WERI-Rb-1 (cell line): ENCODE measurements around the gene TRIM59.

Experiments used
- DNase-seq: peaks from one replicate; pipeline ENCODE4 v3.0.0-alpha.2; 2020
- H3K27ac ChIP-seq: fragments of 250-450 bp; sonication (Bioruptor Pico); 2 replicates; pipeline ENCODE4 v1.5.1; 2020; ENCODE audit warnings: mild to moderate bottlenecking, moderate library complexity
- H3K27me3 ChIP-seq: fragments of 250-450 bp; sonication (Bioruptor Pico); 2 replicates; pipeline ENCODE4 v1.5.1; 2021; ENCODE audit warnings: mild to moderate bottlenecking, low read depth, moderate library complexity; ENCODE audit not compliant: insufficient read depth, severe bottlenecking
- H3K36me3 ChIP-seq: fragments of 250-450 bp; sonication (Bioruptor Pico); 2 replicates; pipeline ENCODE4 v1.5.1; 2020; ENCODE audit warnings: mild to moderate bottlenecking, moderate library complexity
- H3K4me3 ChIP-seq: 2 replicates; pipeline ENCODE4 v1.5.1; 2011; ENCODE audit warnings: low read depth, mild to moderate bottlenecking, control low read depth, low read length
- H3K9me3 ChIP-seq: fragments of 250-450 bp; sonication (Bioruptor Pico); 2 replicates; pipeline ENCODE4 v1.5.1; 2021; ENCODE audit warnings: mild to moderate bottlenecking, moderate library complexity; ENCODE audit not compliant: severe bottlenecking
- TF ChIP-seq, protein P1 (sequence below): IDR thresholded peaks from 2 replicates; pipeline ENCODE4 v1.5.1; 2011; ENCODE audit warnings: low read depth, mild to moderate bottlenecking, control low read depth, inconsistent platforms, low read length

TRIM59 gene

DNA sequence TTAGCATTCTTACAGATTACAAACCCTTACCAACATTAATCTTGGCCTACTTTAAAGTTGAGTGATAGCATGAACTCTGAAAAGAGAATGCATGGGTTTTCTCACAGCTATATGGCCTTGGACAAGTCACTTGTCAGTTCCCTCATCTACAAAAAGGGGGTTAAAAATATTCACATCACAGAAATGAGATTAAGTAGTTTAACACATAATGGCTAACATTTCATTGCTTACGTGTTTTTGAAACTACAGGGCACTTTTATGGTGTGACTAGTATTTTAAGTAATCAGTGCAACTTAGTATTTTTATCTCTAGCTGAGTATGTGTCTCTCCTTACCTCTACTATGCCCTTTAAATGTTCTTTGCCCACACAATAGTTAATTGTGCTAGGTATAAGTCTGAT is 13.8 kb downstream of the TRIM59 start:
- H3K36me3 ChIP-seq, result peaks cover 46% of the 10 kb centered on the region
- TF ChIP-seq, protein P1, sequence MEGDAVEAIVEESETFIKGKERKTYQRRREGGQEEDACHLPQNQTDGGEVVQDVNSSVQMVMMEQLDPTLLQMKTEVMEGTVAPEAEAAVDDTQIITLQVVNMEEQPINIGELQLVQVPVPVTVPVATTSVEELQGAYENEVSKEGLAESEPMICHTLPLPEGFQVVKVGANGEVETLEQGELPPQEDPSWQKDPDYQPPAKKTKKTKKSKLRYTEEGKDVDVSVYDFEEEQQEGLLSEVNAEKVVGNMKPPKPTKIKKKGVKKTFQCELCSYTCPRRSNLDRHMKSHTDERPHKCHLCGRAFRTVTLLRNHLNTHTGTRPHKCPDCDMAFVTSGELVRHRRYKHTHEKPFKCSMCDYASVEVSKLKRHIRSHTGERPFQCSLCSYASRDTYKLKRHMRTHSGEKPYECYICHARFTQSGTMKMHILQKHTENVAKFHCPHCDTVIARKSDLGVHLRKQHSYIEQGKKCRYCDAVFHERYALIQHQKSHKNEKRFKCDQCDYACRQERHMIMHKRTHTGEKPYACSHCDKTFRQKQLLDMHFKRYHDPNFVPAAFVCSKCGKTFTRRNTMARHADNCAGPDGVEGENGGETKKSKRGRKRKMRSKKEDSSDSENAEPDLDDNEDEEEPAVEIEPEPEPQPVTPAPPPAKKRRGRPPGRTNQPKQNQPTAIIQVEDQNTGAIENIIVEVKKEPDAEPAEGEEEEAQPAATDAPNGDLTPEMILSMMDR, result no peak
- DNase-seq, result no peak
- no peaks in the 10 kb centered on the region for H3K9me3 ChIP-seq
- H3K27me3 ChIP-seq, result no peaks in the 10 kb centered on the region
- H3K27ac ChIP-seq, result no peak overlapping the region
- H3K4me3 ChIP-seq, result no peak overlapping the region

DNA sequence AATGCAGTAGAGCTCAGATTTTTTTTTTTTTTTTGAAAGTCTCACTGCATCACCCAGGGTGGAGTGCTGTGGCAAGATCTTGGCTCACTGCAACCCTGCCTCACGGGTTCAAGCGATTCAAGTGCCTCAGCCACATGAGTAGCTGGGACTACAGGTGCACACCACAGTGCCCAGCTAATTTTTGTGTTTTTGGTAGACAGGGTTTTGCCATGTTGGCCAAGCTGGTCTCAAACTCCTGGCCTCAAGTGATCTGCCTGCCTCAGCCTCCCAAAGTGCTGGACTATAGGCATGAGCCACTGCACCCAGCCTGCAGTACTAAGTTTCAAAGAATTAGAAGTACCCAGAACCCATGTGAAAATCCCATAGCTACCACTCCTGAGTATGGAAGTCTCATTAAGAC is 14.5 kb downstream of the TRIM59 start:
- peaks cover 52% of the 10 kb centered on the region for H3K36me3 ChIP-seq
- H3K9me3 ChIP-seq, result no peaks in the 10 kb centered on the region
- TF ChIP-seq, protein P1, result no peak
- H3K27me3 ChIP-seq, result no peaks in the 10 kb centered on the region
- H3K4me3 ChIP-seq, result no peak overlapping the region
- H3K27ac ChIP-seq, result no peak overlapping the region
- DNase-seq, result no peak

DNA sequence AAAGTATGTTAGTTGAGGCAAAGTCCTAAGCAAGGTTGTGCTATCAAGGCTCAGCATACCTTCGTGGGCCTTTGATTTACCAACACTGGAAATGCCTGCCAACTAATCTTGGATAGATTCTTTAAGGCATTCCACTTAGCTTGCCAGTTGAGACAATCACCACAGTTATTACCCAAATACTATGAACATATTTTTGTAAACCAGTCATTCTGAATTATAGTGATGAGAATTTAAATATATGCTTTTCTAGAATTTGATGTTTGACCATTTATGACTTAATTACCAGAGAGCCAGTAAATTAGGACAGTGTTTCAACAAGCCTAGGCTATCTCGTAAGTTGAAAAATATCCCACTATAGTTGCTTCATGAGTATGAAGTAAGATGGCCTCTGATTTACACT is 15.5 kb downstream of the TRIM59 start:
- no peaks in the 10 kb centered on the region for H3K27me3 ChIP-seq
- TF ChIP-seq, protein P1, result no peak
- H3K36me3 ChIP-seq, result peaks cover 62% of the 10 kb centered on the region
- H3K4me3 ChIP-seq, result no peak overlapping the region
- H3K9me3 ChIP-seq, result no peaks in the 10 kb centered on the region
- no peak overlapping the region for H3K27ac ChIP-seq
- DNase-seq, result no peak

DNA sequence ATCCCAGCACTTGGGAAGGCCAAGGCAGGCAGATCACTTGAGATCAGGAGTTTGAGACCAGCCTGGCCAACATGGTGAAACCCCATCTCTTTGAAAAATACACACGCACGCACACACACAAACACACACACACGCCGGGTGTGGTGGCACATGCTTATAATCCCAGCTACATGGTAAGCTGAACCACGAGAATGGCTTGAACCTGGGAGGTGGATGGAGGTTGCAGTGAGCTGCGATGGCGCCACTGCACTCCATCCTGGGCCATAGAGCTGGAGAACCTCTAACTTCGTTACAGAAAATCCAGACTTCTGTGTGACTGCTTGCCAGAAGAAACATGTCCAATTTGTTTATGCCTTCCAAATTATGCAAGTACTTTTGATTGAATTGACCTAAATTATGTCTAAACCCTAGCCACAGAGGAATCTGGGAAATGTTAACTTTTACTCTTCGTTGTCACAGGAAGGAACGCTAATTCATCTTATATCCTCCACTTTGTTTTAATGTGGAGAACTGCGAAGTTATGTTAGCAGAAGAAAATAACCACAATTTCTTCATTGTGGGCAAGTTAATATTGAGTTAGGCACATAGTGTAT is 21.7 kb downstream of the TRIM59 start:
- H3K27me3 ChIP-seq, result no peaks in the 10 kb centered on the region
- H3K36me3 ChIP-seq, result peaks cover 96% of the 10 kb centered on the region
- no peaks in the 10 kb centered on the region for H3K9me3 ChIP-seq
- DNase-seq, result no peak
- no peak overlapping the region for H3K4me3 ChIP-seq
- TF ChIP-seq, protein P1, result no peak
- no peak overlapping the region for H3K27ac ChIP-seq

DNA sequence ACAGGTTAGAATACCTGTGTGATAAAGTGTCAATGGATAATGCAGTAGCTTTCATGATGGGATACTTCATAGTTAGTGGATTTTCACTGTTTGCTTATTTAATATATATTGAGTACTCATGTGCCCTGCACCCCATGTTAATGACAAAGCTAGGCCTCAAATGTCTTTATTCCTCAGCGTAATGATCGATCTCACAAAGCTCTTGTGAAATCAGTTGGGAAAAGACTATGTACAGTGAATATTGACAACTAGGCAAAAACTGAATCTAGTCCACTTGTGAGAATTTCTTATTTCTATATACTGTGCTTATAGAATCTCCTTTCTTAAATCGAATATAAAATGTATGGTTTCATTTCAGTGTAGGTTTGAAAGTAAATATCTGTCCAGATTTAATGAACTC is 32.3 kb downstream of the TRIM59 start:
- TF ChIP-seq, protein P1, result no peak
- no peak for DNase-seq
- Histone ChIP-seq H3K4me3 (no peak overlapping the region), H3K36me3 (peaks cover 92% of the 10 kb centered on the region), H3K27ac (no peak overlapping the region), H3K27me3 (no peaks in the 10 kb centered on the region), H3K9me3 (no peaks in the 10 kb centered on the region)

DNA sequence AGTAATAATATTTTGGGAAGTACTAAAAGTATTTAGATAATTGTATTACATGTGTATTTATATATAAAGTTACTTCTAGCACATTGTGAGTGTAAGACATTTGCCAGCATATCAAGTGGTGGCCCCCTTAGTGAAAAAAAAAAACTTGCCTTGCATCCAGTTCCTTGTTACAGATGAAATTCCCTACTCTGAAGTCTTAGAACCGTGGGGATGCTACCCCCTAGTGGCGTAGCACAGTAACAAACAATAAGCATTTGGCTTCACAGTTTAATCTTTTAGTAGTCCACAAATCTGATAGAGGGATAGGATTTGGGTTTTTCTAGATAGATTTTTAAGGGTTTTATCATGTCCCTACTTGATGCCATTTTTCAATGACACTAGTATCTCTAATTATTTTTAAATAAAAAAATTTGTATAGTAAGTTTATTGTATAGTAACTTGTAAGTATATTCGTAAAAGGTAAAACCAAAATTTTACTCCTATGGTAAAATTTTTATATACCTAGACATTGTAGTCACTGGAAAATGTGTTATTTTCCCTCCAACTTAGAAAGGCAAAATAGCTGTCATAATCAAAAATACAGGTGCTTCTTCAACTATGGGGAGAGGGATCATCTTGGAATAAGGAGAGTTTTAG is 35.9 kb downstream of the TRIM59 start:
- H3K4me3 ChIP-seq, result no peak overlapping the region
- H3K36me3 ChIP-seq, result peaks cover 79% of the 10 kb centered on the region
- TF ChIP-seq, protein P1, result peak; percentile 54
- H3K27me3 ChIP-seq, result no peaks in the 10 kb centered on the region
- no peaks in the 10 kb centered on the region for H3K9me3 ChIP-seq
- H3K27ac ChIP-seq, result no peak overlapping the region
- peak; percentile 72 for DNase-seq
